LoVo (cell line): Measurements from ENCODE around the gene VOPP1.
"Not testable (repeated sequence)": the region's sequence is repeated elsewhere in the genome, so short reads cannot be mapped to it uniquely, and the experiment has no call there.

Source experiments
- DNase-seq: peaks from one replicate; pipeline ENCODE4 v3.0.0-alpha.2; 2016; ENCODE audit warnings: low spot score

VOPP1 gene

GRCh38 chr7:55510206-55510605 lies 62.1 kb downstream of the VOPP1 start:
- DNase-seq, result not testable (repeated sequence)

GRCh38 chr7:55509322-55509721 lies 63.0 kb downstream of the VOPP1 start:
- no peak for DNase-seq

GRCh38 chr7:55508221-55509011 lies 63.9 kb downstream of the VOPP1 start:
- no peak for DNase-seq

GRCh38 chr7:55507743-55508142 lies 64.6 kb downstream of the VOPP1 start:
- DNase-seq, result no peak

GRCh38 chr7:55504967-55505658 lies 67.2 kb downstream of the VOPP1 start:
- no peak for DNase-seq

- DNase-seq, result no peak
These were observed 68.0 kb downstream of the VOPP1 start for GRCh38 chr7:55504093-55504859.

GRCh38 chr7:55502858-55503440 lies 69.4 kb downstream of the VOPP1 start:
- no peak for DNase-seq

- no peak for DNase-seq
These were observed 70.0 kb downstream of the VOPP1 start for GRCh38 chr7:55502124-55502857.

GRCh38 chr7:55501611-55502010 lies 70.7 kb downstream of the VOPP1 start:
- DNase-seq, result no peak

- no peak for DNase-seq
These were observed 72.1 kb downstream of the VOPP1 start for GRCh38 chr7:55500117-55500756.

GRCh38 chr7:55499591-55499990 lies 72.7 kb downstream of the VOPP1 start:
- DNase-seq, result no peak

GRCh38 chr7:55498770-55499169 lies 73.5 kb downstream of the VOPP1 start:
- no peak for DNase-seq

GRCh38 chr7:55498142-55498541 lies 74.2 kb downstream of the VOPP1 start:
- no peak for DNase-seq

- DNase-seq, result no peak
These were observed 74.8 kb downstream of the VOPP1 start for GRCh38 chr7:55497521-55497920.

- no peak for DNase-seq
These were observed 75.4 kb downstream of the VOPP1 start for GRCh38 chr7:55496906-55497305.

- no peak for DNase-seq
These were observed 77.4 kb downstream of the VOPP1 start for GRCh38 chr7:55494951-55495350.

GRCh38 chr7:55493408-55493807 lies 78.9 kb downstream of the VOPP1 start:
- no peak for DNase-seq

- DNase-seq, result no peak
These were observed 81.0 kb downstream of the VOPP1 start for GRCh38 chr7:55491346-55491745.

GRCh38 chr7:55490099-55490498 lies 82.2 kb downstream of the VOPP1 start:
- DNase-seq, result no peak

- no peak for DNase-seq
These were observed 82.8 kb downstream of the VOPP1 start for GRCh38 chr7:55489552-55489951.

GRCh38 chr7:55488804-55489340 lies 83.4 kb downstream of the VOPP1 start:
- no peak for DNase-seq
